Stimulated activated CD8-positive, alpha-beta memory T cell treated with anti-CD3 and anti-CD28 coated beads, Interleukin-4, amount 100 ng/mL, for 48 hours (primary cell): ENCODE measurements around the gene EVX2.

Experiments used
- DNase-seq: peaks from one replicate; pipeline ENCODE4 v3.0.0-alpha.2; 2020

EVX2 gene

DNA sequence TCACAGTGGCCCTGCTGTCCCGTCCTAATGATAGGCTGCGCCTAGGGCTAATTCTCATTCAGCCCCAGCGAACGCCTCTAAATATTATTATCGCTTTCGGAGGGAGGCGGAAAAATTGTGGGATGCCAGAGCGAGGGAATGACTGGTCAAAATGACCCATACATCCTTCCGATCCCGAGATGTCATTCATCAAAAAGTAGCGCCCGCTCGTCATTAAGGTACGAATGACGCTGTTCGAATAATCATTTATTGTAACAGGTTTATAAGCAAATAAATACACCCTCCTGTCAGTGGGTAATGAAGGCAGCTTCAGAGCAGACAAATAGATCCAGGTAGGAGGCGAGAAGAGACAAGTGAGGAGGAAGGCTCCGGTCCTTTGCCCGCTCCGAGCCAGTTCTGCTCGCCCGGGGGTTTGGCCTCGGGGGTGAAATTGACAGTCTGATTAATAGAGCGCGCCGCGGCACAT, at the start of gene EVX2:
Gene EVX2, minus strand, starts transcription at position 167 of the 466 bp plus-strand sequence. CDS start 186 bp downstream, outside the sequence.
- DNase-seq = no peak

DNA sequence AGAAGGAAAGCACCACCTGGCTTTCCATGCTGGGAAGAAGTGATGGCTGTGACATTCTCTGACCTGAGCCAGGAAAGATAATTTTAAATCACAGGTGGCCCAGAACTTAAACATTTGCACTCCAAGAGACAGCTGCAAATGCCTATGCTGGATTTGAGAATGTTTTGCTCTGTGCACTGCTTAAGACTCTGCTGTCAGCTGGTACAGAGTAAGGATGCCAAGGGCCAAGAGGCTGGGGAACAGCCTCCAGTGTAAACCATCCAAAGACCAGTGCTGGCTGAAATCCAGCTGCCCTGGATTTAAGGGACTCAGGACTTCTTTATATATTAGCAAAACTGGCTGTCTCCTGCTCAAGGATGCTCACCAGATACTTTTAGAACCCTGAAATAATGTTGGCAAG, 49.6 kb upstream of the EVX2 start:
- DNase-seq = no peak

DNA sequence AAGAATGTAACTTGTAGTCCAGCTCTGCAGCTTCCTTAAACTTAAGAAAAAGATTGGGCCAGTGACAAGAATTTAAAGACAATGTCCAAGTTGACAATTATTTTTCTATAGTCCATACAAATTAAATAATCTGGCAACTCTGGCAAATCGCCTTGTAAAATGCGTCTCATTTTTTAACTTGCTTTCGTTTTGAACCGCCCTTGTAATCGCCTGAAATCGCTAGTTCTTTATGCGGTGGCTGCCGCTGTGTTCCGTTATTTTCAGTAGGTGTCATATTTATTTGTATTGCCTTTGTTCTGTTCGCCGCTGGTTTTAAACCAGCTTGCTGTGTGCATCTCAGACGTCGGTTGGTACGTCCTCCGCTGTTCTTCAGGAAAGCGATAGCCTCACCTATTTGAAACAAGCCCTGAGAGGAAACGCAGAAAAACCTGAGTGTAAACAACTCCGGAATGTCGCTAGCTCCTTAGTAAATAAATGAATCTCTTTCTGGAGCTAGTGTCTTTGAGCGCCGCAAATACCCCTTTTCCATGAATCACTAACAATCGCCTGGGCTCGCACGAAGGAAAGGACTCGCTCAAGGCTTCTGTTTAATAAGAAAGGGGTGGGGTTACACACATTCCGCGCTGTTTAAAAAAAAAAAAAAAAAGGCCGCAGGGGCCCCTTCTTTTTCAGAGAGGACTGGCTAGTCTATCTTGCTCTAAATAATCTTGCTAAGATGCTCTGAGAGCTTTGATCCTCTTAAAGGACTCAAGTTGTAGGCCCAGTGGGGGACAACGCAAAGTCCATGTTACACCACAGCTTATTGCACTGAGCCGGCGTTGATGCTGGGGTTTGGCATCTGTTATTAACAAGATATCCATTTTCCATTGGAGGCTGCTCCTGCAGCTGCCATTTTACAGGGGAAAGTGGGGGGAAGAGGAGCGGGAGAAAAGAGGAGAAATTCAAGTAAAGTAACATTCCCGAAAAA, 48.7 kb upstream of the EVX2 start:
- no peak for DNase-seq

DNA sequence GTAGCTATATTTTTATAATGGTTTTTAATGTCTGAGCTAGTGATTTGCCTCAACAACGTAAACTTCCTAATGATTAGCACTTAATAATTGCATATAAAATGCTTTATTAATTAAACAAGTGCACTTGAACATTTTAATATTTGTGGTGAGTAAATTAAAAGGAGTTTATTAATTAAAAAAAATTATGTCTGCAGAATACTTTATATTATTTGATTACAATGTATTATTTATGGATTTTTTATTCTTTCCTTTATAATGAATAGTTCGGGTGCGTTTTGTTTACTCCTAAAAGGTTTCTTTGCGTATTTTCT, 48.0 kb upstream of the EVX2 start:
- no peak for DNase-seq

DNA sequence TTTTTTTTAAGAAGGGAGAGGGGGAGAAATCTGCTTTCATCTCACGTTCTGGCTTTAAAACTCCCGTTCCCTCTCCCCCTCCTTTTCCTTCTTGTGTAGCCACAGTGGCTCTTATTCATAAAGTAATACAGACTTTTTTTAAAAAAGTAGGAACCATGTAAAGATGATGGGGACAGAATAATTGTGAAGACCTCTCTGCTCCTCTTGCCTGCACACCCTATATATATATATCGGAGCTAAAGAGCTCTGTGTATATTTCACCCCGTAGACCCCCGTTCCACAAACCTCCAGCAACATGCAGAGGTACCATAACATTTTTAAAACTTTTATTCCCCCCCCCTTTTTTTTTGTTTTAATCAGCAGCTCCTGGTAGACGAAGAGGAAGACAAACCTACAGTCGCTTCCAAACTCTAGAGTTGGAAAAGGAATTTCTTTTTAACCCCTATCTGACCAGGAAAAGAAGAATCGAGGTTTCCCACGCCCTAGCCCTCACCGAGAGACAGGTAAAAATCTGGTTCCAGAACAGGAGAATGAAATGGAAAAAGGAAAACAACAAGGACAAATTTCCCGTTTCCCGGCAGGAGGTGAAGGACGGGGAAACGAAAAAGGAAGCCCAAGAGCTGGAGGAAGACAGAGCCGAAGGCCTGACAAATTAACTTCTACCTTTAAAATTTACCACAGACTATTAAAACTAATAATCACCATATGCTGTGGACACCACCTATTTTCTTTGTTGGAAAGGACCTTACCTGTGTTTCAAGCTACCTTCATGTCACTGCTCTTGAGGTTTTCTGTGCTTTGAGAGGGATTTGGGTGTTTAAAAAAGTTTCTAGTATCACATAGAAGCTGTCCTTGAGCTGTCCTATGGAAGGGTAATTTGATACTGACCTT, 47.4 kb upstream of the EVX2 start:
- no peak for DNase-seq

DNA sequence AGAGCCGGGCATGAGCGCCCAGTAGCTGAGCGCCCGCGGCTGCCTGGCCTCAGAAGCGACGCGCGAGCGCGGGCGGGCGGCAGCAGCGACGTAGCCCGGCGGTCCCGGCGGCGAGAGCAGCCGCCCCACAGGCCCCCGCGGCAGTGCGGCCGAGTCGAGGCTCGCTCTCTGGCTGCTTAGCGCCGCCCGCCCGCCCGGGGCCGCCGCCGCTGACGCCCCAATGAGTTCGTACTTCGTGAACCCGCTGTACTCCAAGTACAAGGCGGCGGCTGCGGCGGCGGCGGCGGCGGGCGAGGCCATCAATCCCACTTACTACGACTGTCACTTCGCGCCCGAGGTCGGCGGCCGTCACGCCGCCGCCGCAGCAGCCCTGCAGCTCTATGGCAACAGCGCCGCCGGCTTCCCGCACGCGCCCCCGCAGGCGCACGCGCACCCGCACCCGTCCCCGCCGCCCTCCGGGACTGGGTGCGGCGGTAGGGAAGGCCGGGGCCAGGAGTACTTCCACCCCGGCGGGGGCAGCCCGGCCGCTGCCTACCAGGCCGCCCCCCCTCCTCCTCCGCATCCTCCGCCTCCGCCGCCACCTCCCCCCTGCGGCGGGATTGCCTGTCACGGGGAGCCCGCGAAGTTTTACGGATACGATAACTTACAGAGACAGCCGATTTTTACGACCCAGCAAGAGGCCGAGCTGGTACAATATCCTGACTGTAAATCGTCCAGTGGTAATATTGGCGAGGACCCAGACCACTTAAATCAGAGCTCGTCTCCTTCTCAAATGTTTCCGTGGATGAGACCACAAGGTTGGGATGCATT, 46.6 kb upstream of the EVX2 start:
- DNase-seq = peak; percentile 53

DNA sequence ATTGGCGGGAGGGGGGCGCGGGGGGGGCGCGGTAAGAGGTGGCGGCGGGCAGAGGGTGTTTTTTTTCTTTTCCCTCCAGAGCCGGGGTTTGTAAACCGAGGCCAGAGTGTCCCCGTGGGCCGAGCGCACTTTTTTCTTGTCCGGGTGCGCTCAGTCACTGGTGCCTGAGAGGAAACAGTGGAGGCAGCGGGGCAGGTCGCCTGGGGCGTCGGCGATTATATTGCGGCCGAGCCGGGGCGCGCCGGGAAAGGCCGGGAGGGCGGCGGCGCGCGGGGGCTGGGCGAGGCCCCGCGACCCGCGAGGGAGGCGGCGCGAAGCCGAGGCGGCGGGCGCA, 46.0 kb upstream of the EVX2 start:
- no peak for DNase-seq

DNA sequence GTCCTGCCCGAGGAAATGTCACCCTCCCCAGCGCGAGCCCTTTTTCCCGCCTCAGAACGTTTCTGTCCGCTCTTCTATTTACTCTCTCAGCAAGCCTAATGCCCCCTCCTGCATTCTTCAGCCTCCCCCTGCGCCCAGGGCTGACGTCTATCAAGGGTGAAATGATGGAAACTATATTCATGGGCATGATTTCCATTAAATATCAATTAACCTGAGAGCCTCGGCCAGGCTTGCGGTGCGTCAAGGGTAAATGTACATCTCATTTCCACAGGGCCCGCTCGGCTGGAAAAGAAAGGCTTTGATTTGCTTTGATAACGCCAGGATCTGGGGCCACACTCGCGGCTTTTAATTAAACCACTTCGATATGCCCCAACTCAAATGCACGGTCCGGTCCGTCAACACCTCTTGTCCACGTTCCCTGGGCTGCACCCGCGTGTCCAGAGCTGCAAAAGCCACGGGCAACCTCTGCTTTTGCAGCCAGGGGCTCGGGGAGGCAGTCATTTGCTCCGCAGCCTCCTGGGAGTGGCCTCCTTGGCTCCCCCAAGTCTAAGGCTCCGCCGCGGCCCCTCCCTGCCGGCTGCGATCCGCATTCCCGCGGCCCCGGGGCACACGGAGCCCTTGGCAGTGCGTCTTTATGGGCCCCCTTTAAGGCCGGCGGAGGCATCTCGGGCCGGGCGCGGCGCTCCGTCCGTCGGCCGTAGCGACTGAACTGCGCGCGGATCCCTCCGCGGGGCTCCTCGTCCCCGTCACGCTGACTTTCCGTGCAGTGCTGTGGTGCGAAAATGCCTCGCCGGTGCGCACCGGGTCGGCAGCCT, 45.4 kb upstream of the EVX2 start, which contains the start of gene HOXD8:
Gene HOXD8, plus strand, starts transcription at position 724 of the 815 bp plus-strand sequence. CDS start 662 bp downstream, outside the sequence.
- peak; percentile 46 for DNase-seq

DNA sequence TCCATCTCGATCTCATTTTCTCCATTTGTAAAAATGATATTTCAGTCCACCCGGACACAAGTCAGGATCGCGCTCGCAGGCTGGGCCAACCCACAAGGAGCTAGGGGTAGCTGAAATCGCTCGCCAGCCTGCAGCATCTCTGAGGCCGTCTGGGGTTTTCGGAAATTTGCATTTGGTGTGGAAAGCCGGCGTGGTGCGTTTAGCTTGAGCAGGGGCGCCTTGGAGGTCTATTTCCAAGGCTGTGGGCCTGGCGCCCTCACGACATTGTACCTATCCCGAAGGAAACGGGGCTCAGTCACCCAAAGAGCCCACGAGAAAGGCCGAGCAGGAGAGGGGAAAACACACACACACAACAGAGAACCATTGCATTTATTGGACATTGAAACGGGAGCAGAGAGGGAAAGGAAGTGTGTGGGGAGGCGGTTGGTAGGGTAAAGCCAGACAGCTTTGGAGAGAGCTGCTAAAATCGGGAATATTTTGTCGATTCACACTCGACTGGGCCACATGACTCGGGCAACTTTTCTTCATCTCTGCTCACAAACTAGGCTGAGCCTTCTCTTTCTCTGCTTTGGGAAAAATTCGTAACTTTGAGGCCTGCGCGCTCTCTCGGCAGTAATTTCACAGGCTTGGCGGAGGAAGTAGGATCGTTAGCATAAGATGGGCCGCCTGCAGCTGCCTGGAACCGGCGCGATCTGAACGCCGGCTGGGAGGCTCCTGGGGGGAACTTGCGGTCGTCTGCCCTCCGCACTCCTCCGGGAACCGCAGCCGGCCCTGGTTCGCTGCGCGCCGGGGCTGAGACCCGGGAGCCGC, 44.6 kb upstream of the EVX2 start:
- DNase-seq = no peak

DNA sequence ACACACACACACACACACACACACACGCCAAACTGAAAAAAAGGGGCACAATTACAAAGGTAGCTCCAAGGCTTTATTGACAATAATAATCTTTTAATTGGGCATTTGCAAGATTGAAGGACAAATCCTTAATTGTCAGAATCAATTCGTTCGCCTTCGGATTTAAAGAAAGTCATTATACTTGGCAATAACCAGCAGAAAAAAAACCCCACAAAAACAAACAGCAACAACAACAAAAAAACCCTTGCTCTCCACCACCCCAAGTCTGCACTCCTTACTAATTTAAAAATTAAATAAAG, 44.0 kb upstream of the EVX2 start:
- DNase-seq = no peak

DNA sequence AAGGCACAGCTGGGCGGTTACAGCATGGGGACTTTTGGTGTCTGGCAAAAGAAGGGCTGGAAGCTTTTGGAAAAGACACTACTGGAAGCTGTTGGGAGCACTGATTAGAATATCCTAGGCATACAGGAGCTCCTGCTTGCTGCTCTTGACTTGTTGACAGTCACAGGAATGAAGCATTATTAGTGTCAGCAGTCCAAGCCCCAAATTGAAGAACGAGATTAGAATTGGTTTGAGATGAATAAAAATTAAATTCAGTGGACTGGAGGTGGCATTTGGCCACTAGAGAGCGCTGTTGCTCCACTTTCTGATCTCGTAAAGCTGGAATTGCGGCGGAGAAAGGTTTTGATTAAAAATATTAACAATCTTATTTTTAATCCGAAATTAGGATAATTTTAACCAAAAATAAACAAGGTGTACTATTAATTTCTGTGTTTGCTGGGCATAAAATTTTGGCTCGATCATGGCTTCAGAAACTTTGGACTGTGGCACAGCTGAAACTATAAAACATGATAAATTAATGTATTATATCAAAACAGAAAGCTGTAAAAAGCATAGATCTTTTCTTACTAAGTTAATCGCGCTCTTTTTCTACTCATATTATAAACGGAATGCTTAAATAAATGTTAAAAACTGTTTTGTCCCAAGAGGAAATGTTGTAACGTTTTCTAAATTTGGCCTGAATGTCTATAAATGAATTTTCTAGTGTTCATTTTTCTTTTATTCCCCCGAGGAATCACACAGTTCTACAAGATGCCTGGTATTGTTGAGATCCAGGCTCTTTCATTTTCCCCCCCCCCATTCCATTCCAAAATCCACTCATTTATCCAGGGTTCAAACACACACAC, 43.4 kb upstream of the EVX2 start:
- DNase-seq = peak; percentile 83

DNA sequence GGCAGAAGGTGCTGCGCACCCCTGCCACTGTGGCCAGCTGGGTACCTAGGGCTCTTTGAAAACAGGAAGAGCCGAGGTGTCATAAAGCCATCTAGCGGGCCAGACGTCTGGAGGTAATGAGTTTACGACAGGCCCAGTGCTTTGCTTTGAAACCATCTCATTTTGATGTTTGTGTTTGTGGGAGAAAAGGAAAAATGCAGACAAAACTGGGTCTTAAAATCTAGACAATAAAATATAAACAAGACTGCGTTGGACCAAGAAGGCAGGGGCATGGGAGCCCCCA, 42.0 kb upstream of the EVX2 start:
- DNase-seq = no peak

DNA sequence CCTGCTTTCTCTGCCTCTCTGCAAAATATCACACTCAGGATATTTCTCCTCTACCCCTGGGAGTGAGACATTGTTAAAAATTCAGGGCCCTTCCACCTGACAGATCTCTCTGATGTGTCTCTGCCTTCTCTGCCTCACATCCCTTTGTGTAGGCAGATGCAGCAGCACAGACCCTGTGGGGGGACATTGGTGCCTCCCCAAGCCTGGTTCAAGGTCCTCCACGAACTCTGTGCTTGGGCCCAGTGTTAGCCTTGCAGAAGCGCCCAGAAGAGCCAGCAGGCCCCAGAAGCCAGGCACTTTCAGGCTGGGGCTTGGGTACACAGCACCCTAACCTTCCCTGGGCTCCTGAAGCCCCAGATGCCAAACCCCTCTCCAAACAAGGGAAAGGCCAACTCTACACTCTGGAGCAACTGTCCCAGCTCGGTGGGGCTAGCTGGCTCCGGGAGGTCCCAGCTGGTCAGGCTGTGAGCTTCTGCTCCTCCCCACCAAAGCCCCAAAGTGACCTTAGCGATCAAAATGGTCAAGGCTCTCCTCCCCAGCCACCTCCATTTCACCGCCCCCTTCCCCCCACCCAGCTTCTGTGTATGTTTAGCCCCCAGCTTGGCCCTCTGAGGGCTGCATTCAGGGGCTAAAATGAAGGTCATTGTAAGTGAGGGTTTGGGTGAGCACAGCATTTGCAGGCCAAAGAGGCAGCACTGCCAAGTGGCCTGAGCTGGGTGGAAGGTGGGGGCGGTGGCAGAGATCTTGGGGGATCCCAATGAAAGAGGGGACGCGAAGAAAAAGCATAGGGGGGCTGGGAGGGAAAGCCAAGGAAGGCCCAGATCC, 41.4 kb upstream of the EVX2 start:
- DNase-seq = no peak

DNA sequence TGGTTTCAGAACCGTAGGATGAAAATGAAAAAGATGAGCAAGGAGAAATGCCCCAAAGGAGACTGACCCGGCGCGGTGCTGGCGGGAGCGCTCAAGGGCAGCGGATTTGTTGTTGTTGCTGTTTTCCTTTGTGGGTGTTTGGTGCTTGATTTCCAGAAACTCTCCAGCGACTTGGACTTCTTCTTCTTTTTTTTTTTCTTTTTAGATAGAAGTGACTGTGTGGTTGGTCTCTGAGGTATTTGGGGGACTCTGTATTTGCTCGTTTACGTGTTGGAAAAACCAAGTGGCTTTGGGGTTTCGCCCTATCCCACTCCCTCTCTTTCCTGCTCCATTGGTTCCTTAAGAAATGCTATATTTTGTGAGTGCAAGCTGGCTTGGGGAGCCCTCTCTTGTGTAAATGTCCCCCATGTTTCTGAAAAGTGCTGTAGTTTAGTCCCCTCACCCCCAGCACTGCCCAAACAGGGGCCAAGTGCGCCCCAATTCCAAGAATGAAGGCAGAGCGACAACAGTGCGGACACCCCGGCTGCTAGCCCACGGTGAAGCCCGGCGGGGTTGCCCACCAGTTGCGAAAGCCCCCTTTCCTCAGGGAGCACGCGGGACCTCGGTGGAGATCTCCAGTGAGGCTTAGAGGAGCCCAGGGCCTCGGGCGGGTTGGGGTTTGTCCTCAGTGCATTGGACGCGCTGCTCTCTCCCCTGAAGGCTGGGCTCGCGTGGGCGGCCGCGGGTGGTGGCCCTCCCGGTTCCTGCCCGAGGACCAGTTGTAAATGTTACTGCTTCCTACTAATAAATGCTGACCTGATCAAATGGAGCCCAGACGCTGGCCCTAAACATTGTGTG, 40.6 kb upstream of the EVX2 start:
- DNase-seq = no peak

DNA sequence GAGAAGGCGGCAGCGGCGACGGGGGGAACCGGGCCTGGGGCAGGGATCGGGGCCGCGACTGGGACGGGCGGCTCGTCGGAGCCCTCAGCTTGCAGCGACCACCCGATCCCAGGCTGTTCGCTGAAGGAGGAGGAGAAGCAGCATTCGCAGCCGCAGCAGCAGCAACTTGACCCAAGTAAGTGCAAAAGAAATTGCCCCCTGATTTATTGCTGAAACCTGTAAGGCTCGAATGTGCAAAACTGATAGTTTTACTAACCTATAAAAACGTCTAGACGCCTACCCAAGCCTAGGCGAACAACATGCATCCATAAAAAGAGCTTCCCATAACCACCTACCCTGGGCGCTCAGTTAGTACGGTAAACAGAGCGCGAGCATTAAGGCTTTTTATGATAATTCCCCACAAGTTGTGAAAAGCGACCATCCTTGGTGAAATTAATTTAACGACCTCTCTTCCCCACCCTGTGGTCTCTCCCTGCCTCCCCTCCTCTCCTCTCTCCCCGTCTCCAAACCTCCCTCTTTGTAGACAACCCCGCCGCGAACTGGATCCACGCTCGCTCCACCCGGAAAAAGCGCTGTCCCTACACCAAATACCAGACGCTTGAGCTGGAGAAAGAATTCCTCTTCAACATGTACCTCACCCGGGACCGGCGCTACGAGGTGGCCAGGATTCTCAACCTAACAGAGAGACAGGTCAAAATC, 39.8 kb upstream of the EVX2 start:
- DNase-seq = no peak

DNA sequence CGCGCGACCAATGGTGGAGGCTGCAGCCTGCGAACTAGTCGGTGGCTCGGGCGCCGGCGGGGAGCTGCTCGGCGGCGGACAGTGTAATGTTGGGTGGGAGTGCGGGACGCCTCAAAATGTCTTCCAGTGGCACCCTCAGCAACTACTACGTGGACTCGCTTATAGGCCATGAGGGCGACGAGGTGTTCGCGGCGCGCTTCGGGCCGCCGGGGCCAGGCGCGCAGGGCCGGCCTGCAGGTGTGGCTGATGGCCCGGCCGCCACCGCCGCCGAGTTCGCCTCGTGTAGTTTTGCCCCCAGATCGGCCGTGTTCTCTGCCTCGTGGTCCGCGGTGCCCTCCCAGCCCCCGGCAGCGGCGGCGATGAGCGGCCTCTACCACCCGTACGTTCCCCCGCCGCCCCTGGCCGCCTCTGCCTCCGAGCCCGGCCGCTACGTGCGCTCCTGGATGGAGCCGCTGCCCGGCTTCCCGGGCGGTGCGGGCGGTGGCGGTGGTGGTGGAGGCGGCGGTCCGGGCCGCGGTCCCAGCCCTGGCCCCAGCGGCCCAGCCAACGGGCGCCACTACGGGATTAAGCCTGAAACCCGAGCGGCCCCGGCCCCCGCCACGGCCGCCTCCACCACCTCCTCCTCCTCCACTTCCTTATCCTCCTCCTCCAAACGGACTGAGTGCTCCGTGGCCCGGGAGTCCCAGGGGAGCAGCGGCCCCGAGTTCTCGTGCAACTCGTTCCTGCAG, 39.1 kb upstream of the EVX2 start, which contains the start of gene HOXD9:
Gene HOXD9, plus strand, starts transcription at position 37 of the 728 bp plus-strand sequence. Its CDS starts 50 bp downstream, at position 87.
- peak; percentile 50 for DNase-seq

DNA sequence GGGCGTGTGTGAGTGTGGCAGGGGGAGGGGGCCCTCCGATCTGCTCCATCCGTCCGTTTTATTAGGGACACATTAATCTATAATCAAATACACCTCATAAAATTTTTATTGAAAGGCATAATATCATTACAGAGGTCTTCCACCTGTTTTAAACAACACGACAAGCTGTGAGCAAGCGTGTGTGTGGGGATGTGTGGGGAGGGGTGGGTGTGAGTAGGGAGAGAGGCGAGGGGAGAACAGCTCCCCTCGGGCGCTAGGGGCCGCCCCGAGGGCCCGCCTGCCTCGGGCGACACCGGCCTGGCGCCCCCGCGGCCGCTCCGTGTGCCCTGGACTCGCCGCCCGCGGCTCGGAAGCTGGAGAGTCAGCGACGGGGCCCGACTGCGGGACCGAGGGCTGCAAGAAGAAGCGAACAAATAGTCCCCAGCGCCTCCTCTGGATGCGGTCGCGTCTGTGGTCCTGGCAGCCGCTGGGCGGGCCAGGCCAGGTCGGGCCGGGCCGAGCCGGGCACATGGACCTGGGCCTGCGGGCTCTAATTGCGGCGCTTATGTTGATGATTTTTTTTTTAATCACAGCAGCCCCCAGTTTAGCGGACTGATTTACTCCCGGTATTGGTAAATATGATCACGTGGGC, 38.4 kb upstream of the EVX2 start:
- no peak for DNase-seq
